Liver (tissue), 3 donors: ENCODE measurements around the gene ELK1.

ENCODE experiments used
- ATF3 ChIP-seq: IDR thresholded peaks from 2 replicates; pipeline ENCODE4 v1.6.1; 2016; ENCODE audit warnings: antibody characterized with exemption
- CTCF ChIP-seq: fragments of 150-350 bp; IDR thresholded peaks from 2 replicates; pipeline ENCODE4 v1.5.1; 2017; ENCODE audit warnings: improper control_type of control experiment, low read depth, low read length; ENCODE audit not compliant: missing input control
- GABPA ChIP-seq, 2 donors: IDR thresholded peaks in 1 of 2; conservative IDR thresholded peaks in 1 of 2; 2 replicates each; pipeline ENCODE4 v1.6.1; 2016; ENCODE audit warnings: antibody characterized with exemption in 2 of 2, mild to moderate bottlenecking in 1 of 2, moderate library complexity in 1 of 2
- JUND ChIP-seq, 2 donors: IDR thresholded peaks; 2 replicates each; pipeline ENCODE4 v1.6.1; 2016; ENCODE audit warnings: antibody characterized with exemption in 2 of 2
- RAD21 ChIP-seq, 2 donors: IDR thresholded peaks; 2 replicates each; pipeline ENCODE4 v1.6.1; 2016; ENCODE audit warnings: antibody characterized with exemption in 2 of 2, mild to moderate bottlenecking in 2 of 2
- REST ChIP-seq: IDR thresholded peaks from 2 replicates; pipeline ENCODE4 v1.6.1; 2016; ENCODE audit warnings: antibody characterized with exemption, mild to moderate bottlenecking
- TAF1 ChIP-seq: conservative IDR thresholded peaks from 2 replicates; pipeline ENCODE4 v1.6.1; 2016; ENCODE audit warnings: antibody characterized with exemption, mild to moderate bottlenecking
- YY1 ChIP-seq: IDR thresholded peaks from 2 replicates; pipeline ENCODE4 v1.6.1; 2016; ENCODE audit warnings: antibody characterized with exemption, mild to moderate bottlenecking
- donor health status: healthy.
- donor health status: healthy.

DNA sequence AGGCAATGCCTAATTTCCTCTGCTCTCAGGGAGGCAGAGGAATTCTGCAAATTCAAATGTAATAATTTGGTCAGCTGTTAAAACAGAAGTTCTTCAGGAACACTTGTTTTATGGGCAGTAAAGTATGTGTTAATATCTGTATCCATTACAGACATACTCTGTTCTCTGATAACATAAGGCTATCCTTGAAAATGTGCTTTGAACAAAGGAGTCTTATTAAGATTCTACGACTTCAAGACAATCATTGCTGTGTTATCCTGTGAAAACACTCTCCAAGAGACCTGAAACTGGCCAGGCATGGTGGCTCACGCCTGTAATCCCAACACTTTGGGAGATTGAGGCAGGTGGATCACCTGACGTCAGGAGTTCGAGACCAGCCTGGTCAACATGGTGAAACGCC is 18.7 kb downstream of the ELK1 start:
- TF ChIP-seq CTCF (no peak), ATF3 (no peak), REST (no peak), GABPA (IDR thresholded peaks at IDR 0.05 in 1 of 2, conservative IDR thresholded peaks at IDR 0.05 in 1 of 2) (no peak), RAD21 (IDR thresholded peaks at IDR 0.05) (no peak), TAF1 (no peak), JUND (IDR thresholded peaks at IDR 0.05) (no peak), YY1 (no peak)
